GM20000 (cell line): Measurements from ENCODE around the gene SLC35D2.
"Not testable (repeated sequence)": the region's sequence is repeated elsewhere in the genome, so short reads cannot be mapped to it uniquely, and the experiment has no call there.

Experiments used
- DNase-seq: peaks from one replicate; pipeline ENCODE4 v3.0.0; 2012; ENCODE audit warnings: low spot score
- TF ChIP-seq, protein P1 (sequence below): IDR thresholded peaks from 2 replicates; pipeline ENCODE4 v1.5.1; 2012; ENCODE audit warnings: mild to moderate bottlenecking, control low read depth; ENCODE audit errors: extremely low read depth, missing control alignments

The SLC35D2 gene

DNA sequence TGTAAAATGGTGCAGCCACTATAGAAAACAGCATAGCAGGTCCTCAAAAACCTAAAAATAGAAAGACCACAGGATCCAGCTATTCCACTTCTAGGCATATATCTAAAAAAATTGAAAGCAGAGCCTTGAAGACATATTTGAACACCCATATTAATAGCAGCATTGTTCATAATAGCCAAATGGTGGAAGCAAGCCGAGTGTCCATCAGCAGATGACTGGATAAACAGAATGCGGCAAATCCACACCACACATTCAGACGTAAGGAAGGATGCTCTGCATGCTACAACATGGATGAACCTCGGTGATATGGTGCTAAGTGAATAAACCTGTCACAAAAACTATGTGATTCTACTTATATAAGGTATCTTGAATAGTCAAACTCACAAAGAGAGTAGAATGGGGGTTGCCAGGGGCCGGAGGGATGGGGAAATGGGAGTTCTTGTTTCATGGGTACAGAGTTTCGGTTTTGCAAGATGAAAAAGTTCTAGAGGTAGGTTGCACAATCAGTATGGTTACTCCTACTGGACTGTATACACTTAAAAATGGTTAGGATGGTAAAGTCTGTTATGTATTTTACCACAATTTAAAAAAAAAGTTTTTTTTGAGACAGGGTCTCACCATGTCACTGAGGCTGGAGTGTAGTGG, 64.5 kb downstream of the SLC35D2 start:
- no peak for DNase-seq

DNA sequence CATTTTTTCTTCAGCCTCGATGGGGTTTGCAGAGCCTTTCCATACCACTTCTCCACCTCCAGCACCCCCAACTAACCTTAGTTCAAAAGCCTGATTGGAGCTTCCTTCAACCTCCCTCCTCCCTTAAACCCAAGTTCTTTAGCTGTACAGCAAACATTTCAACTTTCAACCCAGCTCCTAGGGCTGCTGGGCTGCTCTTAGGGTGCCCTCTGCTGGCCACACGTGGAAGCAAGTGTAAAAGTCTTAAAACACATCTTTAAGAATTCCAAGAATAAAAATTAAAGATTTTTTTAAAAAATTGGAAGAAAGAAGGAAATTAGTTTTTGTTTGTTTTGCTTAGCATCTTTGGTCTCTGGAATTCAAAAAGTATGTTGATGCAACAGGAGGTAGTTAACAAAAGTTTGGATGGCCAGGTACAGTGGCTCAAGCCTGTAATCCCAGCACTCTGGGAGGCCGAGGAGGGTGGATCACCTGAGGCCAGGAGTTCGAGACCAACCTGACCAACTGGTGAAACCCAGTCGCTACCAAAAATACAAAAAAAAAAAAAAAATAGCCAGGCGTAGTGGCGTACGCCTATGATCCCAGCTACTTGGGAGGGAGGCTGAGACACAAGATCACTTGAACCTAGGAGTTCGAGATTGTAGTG, 66.1 kb downstream of the SLC35D2 start:
- DNase-seq: peak; percentile 55
- TF ChIP-seq, protein P1, sequence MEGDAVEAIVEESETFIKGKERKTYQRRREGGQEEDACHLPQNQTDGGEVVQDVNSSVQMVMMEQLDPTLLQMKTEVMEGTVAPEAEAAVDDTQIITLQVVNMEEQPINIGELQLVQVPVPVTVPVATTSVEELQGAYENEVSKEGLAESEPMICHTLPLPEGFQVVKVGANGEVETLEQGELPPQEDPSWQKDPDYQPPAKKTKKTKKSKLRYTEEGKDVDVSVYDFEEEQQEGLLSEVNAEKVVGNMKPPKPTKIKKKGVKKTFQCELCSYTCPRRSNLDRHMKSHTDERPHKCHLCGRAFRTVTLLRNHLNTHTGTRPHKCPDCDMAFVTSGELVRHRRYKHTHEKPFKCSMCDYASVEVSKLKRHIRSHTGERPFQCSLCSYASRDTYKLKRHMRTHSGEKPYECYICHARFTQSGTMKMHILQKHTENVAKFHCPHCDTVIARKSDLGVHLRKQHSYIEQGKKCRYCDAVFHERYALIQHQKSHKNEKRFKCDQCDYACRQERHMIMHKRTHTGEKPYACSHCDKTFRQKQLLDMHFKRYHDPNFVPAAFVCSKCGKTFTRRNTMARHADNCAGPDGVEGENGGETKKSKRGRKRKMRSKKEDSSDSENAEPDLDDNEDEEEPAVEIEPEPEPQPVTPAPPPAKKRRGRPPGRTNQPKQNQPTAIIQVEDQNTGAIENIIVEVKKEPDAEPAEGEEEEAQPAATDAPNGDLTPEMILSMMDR: peak; percentile 55

More for the DNA sequence above, 64.5 kb downstream of the SLC35D2 start:
- TF ChIP-seq, protein P1: no peak

DNA sequence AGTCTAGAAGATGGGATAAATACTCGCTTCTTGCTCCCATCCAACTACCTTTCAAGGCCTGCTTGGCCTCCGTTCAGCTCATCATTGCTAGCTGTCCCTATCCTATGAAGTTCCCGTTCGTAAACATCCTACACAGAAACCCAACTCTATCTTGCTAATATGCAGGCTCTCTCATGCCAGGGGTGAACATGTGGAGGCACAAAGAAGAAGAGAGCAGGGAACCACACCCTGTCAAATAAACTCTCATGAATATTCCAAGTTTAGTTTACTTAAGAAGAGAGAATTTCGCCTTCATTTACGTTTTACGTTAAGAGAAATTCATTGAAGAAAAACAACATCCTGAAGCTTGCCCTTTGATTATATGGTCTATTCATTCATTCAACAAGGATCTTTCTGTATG, 73.7 kb downstream of the SLC35D2 start:
- TF ChIP-seq, protein P1: no peak
- DNase-seq: no peak

DNA sequence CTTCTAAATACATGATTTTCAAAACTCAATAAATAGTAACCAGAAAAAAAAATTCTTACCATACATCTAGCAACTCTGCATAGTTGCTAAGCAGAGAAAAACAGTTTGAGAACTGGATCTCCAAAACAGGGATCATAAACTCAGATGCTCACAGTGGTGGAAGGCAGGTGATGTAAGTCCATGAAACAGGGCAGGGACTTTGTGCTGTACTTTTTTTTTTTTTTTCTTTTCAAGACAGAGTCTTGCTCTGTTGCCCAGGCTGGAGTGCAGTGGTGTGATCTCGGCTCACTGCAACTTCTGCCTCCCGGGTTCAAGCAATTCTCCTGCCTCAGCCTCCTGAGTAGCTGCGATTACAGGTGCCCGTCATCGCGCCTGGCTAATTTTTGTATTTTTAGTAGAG, 76.6 kb downstream of the SLC35D2 start:
- DNase-seq: not testable (repeated sequence)

DNA sequence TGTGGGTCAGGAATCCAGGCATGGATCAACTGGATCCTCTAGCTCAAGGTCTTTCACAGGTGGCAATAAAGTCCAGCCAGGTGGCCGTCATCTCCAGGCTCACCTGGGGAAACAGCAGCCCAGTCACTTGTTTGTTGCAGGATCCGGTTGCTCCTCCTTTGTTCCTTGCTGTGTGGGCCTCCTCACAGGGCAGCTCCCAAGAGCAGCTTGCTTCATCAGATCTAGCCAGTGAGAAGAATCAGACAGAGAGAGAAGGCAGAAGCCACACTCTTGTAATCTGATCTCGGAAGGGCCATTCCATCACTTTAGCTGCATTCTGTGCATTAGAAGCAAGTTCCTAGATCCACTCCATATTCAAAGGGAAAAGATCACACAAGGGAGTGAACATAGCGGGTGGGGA, 78.3 kb downstream of the SLC35D2 start:
- TF ChIP-seq, protein P1: no peak
- DNase-seq: no peak

DNA sequence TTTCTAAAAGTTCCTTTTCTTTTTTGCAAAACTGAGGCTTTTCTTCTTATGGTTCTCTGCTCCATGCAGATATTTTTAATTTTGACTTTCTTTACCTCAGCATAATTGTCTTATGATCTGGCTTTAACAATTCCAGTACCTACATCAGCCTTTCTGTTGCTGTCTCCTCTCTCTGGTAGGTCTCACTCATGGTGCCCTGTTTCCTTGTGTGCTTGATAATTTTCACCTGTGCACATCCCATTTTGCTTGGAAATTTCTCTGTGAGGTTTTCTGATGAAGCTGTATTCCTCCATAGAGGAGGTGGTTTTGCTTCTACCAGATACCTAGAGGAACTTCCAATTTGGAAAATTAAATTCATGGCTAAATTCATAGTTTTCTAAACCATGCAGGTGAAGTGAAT, 79.3 kb downstream of the SLC35D2 start:
- TF ChIP-seq, protein P1: no peak
- no peak for DNase-seq

DNA sequence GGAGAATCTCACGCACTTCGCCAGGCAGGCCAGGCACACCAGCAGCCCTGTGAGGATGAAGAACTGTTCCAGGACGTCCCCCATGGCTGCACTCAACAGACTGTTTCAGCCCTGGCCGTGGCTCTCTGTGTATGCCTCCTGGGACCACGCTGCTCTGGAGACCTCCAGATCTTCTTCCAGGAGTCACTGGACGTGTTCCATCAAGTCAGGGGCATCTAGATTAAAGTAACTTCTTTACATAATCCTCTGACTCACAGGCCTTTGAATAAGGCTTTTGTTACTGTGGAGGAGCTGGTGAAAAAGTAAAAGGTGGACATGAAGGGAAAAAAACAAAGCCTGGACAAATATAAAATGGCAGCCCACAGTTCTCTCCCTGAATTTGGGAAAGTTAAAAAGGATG, 81.5 kb downstream of the SLC35D2 start, which contains the start of gene HSD17B3:
Gene HSD17B3 (minus strand): TSS at position 156 of the 400 bp plus-strand sequence. CDS start 72 bp downstream, at position 84.
- TF ChIP-seq, protein P1: no peak
- no peak for DNase-seq

DNA sequence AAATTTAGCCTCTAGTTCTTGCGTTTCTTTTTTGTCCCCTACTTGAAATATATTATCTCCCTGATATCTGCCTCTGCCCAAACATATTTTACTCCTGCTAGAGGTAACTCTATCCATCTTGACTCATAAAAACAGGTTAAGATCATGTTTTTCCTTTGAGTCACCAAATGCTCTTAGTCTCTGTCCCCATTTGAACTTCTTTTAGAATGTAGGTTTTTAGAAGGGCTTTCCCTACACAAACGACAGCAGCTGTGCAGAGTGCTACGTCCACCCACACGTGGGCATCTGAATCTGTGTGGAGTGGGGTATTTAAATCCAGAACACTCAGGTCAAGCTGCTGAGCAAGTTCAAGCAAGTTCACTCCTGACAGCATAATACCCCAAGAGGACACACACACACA, 83.7 kb downstream of the SLC35D2 start:
- no peak for DNase-seq
- TF ChIP-seq, protein P1: no peak
